ENCODE data around the gene MAP2K6. TPM values are rescaled to one million over a fixed set of nuclear protein-coding genes. Genes with fewer than 3 reads are reported as not detected.

The MAP2K6 gene
- total RNA-seq, 1 experiment from 2014 or later = 12.2 TPM

- Histone ChIP-seq H3K27ac (ENCODE audit: low read length) (no peak overlapping the region), H3K9me3 (ENCODE audit: low read length) (no peaks in the 10 kb centered on the region), H2AFZ (ENCODE audit: low read length) (no peak overlapping the region), H3K9ac (ENCODE audit: low read length) (no peak overlapping the region), H4K20me1 (ENCODE audit: low read length) (no peaks in the 10 kb centered on the region), H3K36me3 (ENCODE audit: low read depth, low read length) (no peaks in the 10 kb centered on the region), H3K4me1 (ENCODE audit: insufficient read depth, low read length) (no peaks in the 10 kb centered on the region; the same call in 1 of the 2 replicates), H3K79me2 (ENCODE audit: low read length) (no peaks in the 10 kb centered on the region), H3K4me3 (ENCODE audit: low read length) (no peak overlapping the region), H3K9me2 (replicated peaks; ENCODE audit: low read length) (no peaks in the 10 kb centered on the region), H3K27me3 (ENCODE audit: low read length) (no peaks in the 10 kb centered on the region), H3K4me2 (ENCODE audit: low read length) (no peak overlapping the region), H3F3A (ENCODE audit: low read length, unreplicated experiment) (no peaks in the 10 kb centered on the region)
- intact Hi-C loops (cut with micrococcal nuclease) = no loop called here
- TF ChIP-seq EZH2 (IDR thresholded peaks at IDR 0.05; ENCODE audit: low read length, unreplicated experiment) (no peak), EZH2phosphoT487 (IDR thresholded peaks at IDR 0.05; ENCODE audit: borderline replicate concordance, low read length) (no peak)
- TF ChIP-seq, protein P1, sequence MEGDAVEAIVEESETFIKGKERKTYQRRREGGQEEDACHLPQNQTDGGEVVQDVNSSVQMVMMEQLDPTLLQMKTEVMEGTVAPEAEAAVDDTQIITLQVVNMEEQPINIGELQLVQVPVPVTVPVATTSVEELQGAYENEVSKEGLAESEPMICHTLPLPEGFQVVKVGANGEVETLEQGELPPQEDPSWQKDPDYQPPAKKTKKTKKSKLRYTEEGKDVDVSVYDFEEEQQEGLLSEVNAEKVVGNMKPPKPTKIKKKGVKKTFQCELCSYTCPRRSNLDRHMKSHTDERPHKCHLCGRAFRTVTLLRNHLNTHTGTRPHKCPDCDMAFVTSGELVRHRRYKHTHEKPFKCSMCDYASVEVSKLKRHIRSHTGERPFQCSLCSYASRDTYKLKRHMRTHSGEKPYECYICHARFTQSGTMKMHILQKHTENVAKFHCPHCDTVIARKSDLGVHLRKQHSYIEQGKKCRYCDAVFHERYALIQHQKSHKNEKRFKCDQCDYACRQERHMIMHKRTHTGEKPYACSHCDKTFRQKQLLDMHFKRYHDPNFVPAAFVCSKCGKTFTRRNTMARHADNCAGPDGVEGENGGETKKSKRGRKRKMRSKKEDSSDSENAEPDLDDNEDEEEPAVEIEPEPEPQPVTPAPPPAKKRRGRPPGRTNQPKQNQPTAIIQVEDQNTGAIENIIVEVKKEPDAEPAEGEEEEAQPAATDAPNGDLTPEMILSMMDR (conservative IDR thresholded peaks at IDR 0.05; ENCODE audit: low read depth, low read length) = no peak
- ATAC-seq (no peak), DNase-seq (no peak)
- ChIA-PET POLR2A (ENCODE audit: unreplicated experiment) (no interaction called here), CTCF (no interaction called here)
- no TSS peak for BruUV-seq (replicated peaks)
These were observed 30.6 kb downstream of the MAP2K6 start for GRCh38 chr17:69445132-69445531.

DNA sequence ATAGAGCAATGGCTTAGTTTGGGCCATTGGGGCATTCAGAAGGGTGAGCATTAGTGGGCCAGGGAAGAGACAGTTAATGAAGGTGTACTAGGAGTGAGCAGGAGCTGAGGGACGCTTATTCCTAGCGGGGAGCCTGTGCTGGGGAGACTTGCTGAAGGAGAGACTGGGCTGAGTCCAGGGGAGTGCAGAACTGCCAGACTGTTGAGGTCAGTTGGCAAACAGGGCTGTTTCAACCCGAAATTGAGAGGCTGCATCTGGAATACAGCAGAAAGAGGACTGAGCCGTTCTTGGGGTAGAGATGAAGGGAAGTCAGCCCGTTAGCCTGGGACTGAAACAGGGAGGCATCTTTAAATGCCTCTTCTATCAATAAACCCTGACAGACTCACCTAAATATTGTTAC, 33.2 kb downstream of the MAP2K6 start:
- ATAC-seq (no peak), DNase-seq (no peak)
- H3K27ac ChIP-seq (ENCODE audit: low read length) = no peak overlapping the region
- no peaks in the 10 kb centered on the region for H3K9me2 ChIP-seq (replicated peaks; ENCODE audit: low read length)
- intact Hi-C loops (cut with micrococcal nuclease) = no loop called here
- TF ChIP-seq, protein P1 (conservative IDR thresholded peaks at IDR 0.05; ENCODE audit: low read depth, low read length) = no peak
- TF ChIP-seq EZH2phosphoT487 (IDR thresholded peaks at IDR 0.05; ENCODE audit: borderline replicate concordance, low read length) (no peak), EZH2 (IDR thresholded peaks at IDR 0.05; ENCODE audit: low read length, unreplicated experiment) (no peak)
- no TSS peak for BruUV-seq (replicated peaks)
- H3K9ac ChIP-seq (ENCODE audit: low read length) = no peak overlapping the region
- POLR2A ChIA-PET (ENCODE audit: unreplicated experiment) = no interaction called here
- H3K4me3 ChIP-seq (ENCODE audit: low read length) = no peak overlapping the region
- H3K4me2 ChIP-seq (ENCODE audit: low read length) = no peak overlapping the region
- H3K36me3 ChIP-seq (ENCODE audit: low read depth, low read length) = no peaks in the 10 kb centered on the region
- no peaks in the 10 kb centered on the region for H3K79me2 ChIP-seq (ENCODE audit: low read length)
- H4K20me1 ChIP-seq (ENCODE audit: low read length) = no peaks in the 10 kb centered on the region
- no peaks in the 10 kb centered on the region for H3K9me3 ChIP-seq (ENCODE audit: low read length)
- H3F3A ChIP-seq (ENCODE audit: low read length, unreplicated experiment) = no peaks in the 10 kb centered on the region
- H2AFZ ChIP-seq (ENCODE audit: low read length) = no peak overlapping the region
- peaks cover 12% of the 10 kb centered on the region for H3K4me1 ChIP-seq (ENCODE audit: insufficient read depth, low read length)
- no peaks in the 10 kb centered on the region for H3K27me3 ChIP-seq (ENCODE audit: low read length)
- CTCF ChIA-PET = no interaction called here

DNA sequence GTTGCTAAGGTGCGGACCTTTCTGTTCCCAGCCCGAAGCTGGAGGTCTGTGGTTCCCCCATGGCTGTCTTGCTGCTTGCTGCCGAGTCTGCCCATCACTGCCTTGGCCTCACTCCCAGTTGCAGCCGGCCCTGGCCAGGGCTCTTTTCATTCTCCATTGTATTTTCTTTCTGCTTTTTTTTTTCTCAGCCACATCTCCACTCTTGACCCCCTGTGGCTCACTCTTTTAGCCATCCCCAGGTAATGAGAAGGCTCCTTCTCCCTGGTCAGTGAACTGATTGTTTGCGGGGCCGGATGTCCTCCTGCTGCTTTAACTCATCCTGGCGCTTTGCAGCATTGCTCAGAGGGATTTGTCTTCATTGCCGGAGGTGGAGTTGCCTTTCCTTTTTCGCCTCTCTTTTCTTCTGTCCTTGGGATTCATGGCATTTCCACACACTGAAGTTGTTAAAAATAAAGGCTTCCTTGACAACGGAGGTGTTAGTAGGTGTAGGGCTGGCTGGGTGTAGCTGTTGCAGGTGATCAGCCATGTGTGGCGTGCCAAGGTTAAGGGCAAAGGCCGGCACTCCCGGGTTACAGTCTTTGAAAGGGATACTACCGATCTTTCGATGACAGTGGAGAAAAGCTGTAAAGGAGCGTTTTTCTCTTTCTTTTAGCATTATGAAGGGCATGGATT, 34.1 kb downstream of the MAP2K6 start:
- Histone ChIP-seq H3K9me3 (ENCODE audit: low read length) (no peaks in the 10 kb centered on the region), H2AFZ (ENCODE audit: low read length) (no peak overlapping the region), H3K4me3 (ENCODE audit: low read length) (no peak overlapping the region), H3K9me2 (replicated peaks; ENCODE audit: low read length) (no peaks in the 10 kb centered on the region), H3K9ac (ENCODE audit: low read length) (no peak overlapping the region), H3K4me2 (ENCODE audit: low read length) (no peak overlapping the region), H3K79me2 (ENCODE audit: low read length) (no peaks in the 10 kb centered on the region), H3K27me3 (ENCODE audit: low read length) (no peaks in the 10 kb centered on the region), H3K27ac (ENCODE audit: low read length) (no peak overlapping the region), H3F3A (ENCODE audit: low read length, unreplicated experiment) (no peaks in the 10 kb centered on the region), H3K36me3 (ENCODE audit: low read depth, low read length) (no peaks in the 10 kb centered on the region), H4K20me1 (ENCODE audit: low read length) (no peaks in the 10 kb centered on the region), H3K4me1 (ENCODE audit: insufficient read depth, low read length) (peaks cover 12% of the 10 kb centered on the region)
- intact Hi-C loops (cut with micrococcal nuclease) = no loop called here
- BruUV-seq (replicated peaks) = no TSS peak
- CTCF ChIA-PET = no interaction called here
- no peak for ATAC-seq
- POLR2A ChIA-PET (ENCODE audit: unreplicated experiment) = no interaction called here
- TF ChIP-seq EZH2 (IDR thresholded peaks at IDR 0.05; ENCODE audit: low read length, unreplicated experiment) (no peak), EZH2phosphoT487 (IDR thresholded peaks at IDR 0.05; ENCODE audit: borderline replicate concordance, low read length) (no peak)
- TF ChIP-seq, protein P1 (conservative IDR thresholded peaks at IDR 0.05; ENCODE audit: low read depth, low read length) = no peak
- no peak for DNase-seq

Data from PC-3 (cell line).